Astrocyte (in vitro differentiated cells and primary cell): Measurements from ENCODE around the gene CD9. TPM values are rescaled to one million over a fixed set of nuclear protein-coding genes. Genes with fewer than 3 reads are reported as not detected.
"Not testable (repeated sequence)": the region's sequence is repeated elsewhere in the genome, so short reads cannot be mapped to it uniquely, and the experiment has no call there.

Experiments
- DNase-seq: peaks from one replicate; pipeline ENCODE4 v3.0.0-alpha.2; 2010; ENCODE audit warnings: low read depth
- FAIRE-seq: peaks from 2 replicates; lab custom pipeline; 2011; peaks lifted over from hg19 to GRCh38; lab: Jason Lieb, UNC
- H2AFZ ChIP-seq: 2 replicates; pipeline ENCODE4 v1.6.0; 2012; ENCODE audit warnings: low read depth, low read length, inconsistent platforms
- H3K27ac ChIP-seq: 2 replicates; pipeline ENCODE4 v1.5.1; 2011; ENCODE audit warnings: low read depth, low read length, inconsistent platforms
- H3K27me3 ChIP-seq: 2 replicates; pipeline ENCODE4 v1.6.0; 2011; ENCODE audit warnings: low read length, inconsistent platforms; ENCODE audit not compliant: insufficient read depth
- H3K36me3 ChIP-seq: 2 replicates; pipeline ENCODE4 v1.5.1; 2011; ENCODE audit warnings: low read length, inconsistent platforms; ENCODE audit not compliant: insufficient read depth
- H3K4me1 ChIP-seq: 2 replicates; pipeline ENCODE4 v1.5.1; 2011; ENCODE audit warnings: low read length, inconsistent platforms; ENCODE audit not compliant: insufficient read depth
- H3K4me2 ChIP-seq: 2 replicates; pipeline ENCODE4 v1.6.0; 2012; ENCODE audit warnings: low read length, inconsistent platforms
- H3K4me3 ChIP-seq: 2 replicates; pipeline ENCODE4 v1.5.1; 2011; ENCODE audit warnings: low read depth, mild to moderate bottlenecking, low read length, inconsistent platforms; ENCODE audit not compliant: insufficient read depth
- H3K79me2 ChIP-seq: 2 replicates; pipeline ENCODE4 v1.6.0; 2012; ENCODE audit warnings: mild to moderate bottlenecking, low read length, inconsistent platforms; ENCODE audit not compliant: insufficient read depth
- H3K9ac ChIP-seq: 2 replicates; pipeline ENCODE4 v1.6.0; 2012; ENCODE audit warnings: mild to moderate bottlenecking, low read length, inconsistent platforms
- H3K9me3 ChIP-seq: 2 replicates; pipeline ENCODE4 v1.5.1; 2012; ENCODE audit warnings: low read depth, mild to moderate bottlenecking, low read length, inconsistent platforms; ENCODE audit not compliant: insufficient read depth
- H4K20me1 ChIP-seq: 2 replicates; pipeline ENCODE4 v1.6.0; 2012; ENCODE audit warnings: low read length, inconsistent platforms; ENCODE audit not compliant: insufficient read depth
- H3K27ac Mint-ChIP-seq: one replicate; pipeline ENCODE4 v1.8.0; 2021; ENCODE audit warnings: mild to moderate bottlenecking, mixed read lengths; ENCODE audit not compliant: unreplicated experiment
- H3K27me3 Mint-ChIP-seq: one replicate; pipeline ENCODE4 v1.8.0; 2021; ENCODE audit warnings: low read depth, mixed read lengths; ENCODE audit not compliant: unreplicated experiment
- H3K36me3 Mint-ChIP-seq: one replicate; pipeline ENCODE4 v1.8.0; 2021; ENCODE audit warnings: low read depth, mixed read lengths; ENCODE audit not compliant: unreplicated experiment
- H3K4me1 Mint-ChIP-seq: one replicate; pipeline ENCODE4 v1.8.0; 2021; ENCODE audit warnings: low read depth, mixed read lengths; ENCODE audit not compliant: unreplicated experiment
- H3K4me3 Mint-ChIP-seq: one replicate; pipeline ENCODE4 v1.8.0; 2021; ENCODE audit warnings: mild to moderate bottlenecking, moderate library complexity, mixed read lengths; ENCODE audit not compliant: unreplicated experiment
- H3K9me3 Mint-ChIP-seq: one replicate; pipeline ENCODE4 v1.8.0; 2021; ENCODE audit warnings: mild to moderate bottlenecking, mixed read lengths; ENCODE audit not compliant: unreplicated experiment
- EZH2 ChIP-seq: IDR thresholded peaks from 2 replicates; pipeline ENCODE4 v1.6.1; 2012; ENCODE audit warnings: mild to moderate bottlenecking, low read length, inconsistent platforms; ENCODE audit not compliant: insufficient read depth
- total RNA-seq: library from RNA; stranded (reverse); gene quantifications from 2 replicates; pipeline ENCODE4 v1.2.1, GENCODE V29; 2021
- TF ChIP-seq, protein P1 (sequence below): IDR thresholded peaks from 2 replicates; pipeline ENCODE4 v1.5.1; 2011; ENCODE audit warnings: low read depth, mild to moderate bottlenecking, inconsistent platforms, low read length, moderate library complexity; ENCODE audit not compliant: insufficient read depth

The CD9 gene
- total RNA-seq, 1 donor from 2014 or later: 52.2 TPM

DNA sequence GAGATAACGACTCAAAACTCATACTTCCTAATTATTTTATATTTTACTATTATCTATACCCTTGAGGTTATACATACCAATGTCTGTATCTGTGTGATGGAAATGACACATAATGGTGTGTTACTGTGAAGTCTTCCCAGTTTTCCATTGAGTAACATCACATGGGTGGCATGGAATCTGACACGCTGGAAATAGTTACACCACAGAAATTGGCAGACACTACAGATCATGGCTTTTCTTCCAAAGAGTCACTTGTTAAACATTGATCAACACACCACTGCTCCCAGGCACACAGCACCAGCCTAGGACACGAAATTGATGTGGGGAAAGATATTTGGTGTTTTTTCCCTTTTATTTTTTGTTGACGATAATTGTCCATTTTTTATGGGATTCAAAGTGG is 42.7 kb upstream of the CD9 start:
- Histone ChIP-seq H3K27ac (no peak overlapping the region), H3K9ac (no peak overlapping the region), H3K4me2 (no peak overlapping the region), H4K20me1 (no peaks in the 10 kb centered on the region), H3K27me3 (no peaks in the 10 kb centered on the region), H2AFZ (no peak overlapping the region), H3K9me3 (no peaks in the 10 kb centered on the region), H3K79me2 (no peaks in the 10 kb centered on the region), H3K36me3 (no peaks in the 10 kb centered on the region), H3K4me3 (no peak overlapping the region), H3K4me1 (peaks cover 9% of the 10 kb centered on the region)
- H3K9me3 Mint-ChIP-seq: no peaks in the 10 kb centered on the region
- H3K4me3 Mint-ChIP-seq: no peak overlapping the region
- H3K4me1 Mint-ChIP-seq: peaks cover 30% of the 10 kb centered on the region
- H3K36me3 Mint-ChIP-seq: no peaks in the 10 kb centered on the region
- H3K27me3 Mint-ChIP-seq: no peaks in the 10 kb centered on the region
- no peak for FAIRE-seq
- DNase-seq: no peak
- TF ChIP-seq, protein P1, sequence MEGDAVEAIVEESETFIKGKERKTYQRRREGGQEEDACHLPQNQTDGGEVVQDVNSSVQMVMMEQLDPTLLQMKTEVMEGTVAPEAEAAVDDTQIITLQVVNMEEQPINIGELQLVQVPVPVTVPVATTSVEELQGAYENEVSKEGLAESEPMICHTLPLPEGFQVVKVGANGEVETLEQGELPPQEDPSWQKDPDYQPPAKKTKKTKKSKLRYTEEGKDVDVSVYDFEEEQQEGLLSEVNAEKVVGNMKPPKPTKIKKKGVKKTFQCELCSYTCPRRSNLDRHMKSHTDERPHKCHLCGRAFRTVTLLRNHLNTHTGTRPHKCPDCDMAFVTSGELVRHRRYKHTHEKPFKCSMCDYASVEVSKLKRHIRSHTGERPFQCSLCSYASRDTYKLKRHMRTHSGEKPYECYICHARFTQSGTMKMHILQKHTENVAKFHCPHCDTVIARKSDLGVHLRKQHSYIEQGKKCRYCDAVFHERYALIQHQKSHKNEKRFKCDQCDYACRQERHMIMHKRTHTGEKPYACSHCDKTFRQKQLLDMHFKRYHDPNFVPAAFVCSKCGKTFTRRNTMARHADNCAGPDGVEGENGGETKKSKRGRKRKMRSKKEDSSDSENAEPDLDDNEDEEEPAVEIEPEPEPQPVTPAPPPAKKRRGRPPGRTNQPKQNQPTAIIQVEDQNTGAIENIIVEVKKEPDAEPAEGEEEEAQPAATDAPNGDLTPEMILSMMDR: no peak
- TF ChIP-seq EZH2: no peak
- no peak overlapping the region for H3K27ac Mint-ChIP-seq

DNA sequence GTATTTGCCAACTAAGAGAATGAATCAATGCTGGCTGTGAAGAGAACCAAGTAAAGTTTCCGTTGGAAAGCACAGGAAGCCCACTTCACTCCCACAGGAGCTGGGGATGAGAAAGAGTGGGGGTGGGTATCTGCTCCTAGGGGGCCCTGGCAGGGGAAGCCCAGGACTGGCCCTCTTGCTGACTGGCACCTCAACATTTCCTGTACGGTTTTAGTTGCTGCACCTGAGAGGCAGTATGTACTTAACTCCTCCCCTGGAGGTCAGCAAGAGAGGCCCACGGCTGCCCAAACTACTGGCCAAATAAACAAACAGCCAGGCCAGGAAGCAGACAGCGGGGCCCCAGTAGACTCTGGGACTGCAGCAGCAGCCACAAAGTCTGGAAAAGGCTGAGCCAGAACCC is 41.9 kb upstream of the CD9 start:
- no peak overlapping the region for H3K27ac Mint-ChIP-seq
- Histone ChIP-seq H3K79me2 (no peaks in the 10 kb centered on the region), H3K4me3 (no peak overlapping the region), H3K36me3 (no peaks in the 10 kb centered on the region), H2AFZ (no peak overlapping the region), H3K9ac (no peak overlapping the region), H3K4me2 (no peak overlapping the region), H3K9me3 (no peaks in the 10 kb centered on the region), H3K27ac (no peak overlapping the region), H3K4me1 (peaks cover 9% of the 10 kb centered on the region), H4K20me1 (no peaks in the 10 kb centered on the region), H3K27me3 (no peaks in the 10 kb centered on the region)
- H3K4me3 Mint-ChIP-seq: no peak overlapping the region
- H3K27me3 Mint-ChIP-seq: no peaks in the 10 kb centered on the region
- H3K36me3 Mint-ChIP-seq: no peaks in the 10 kb centered on the region
- no peak for TF ChIP-seq EZH2
- TF ChIP-seq, protein P1: no peak
- H3K9me3 Mint-ChIP-seq: no peaks in the 10 kb centered on the region
- peaks cover 30% of the 10 kb centered on the region for H3K4me1 Mint-ChIP-seq
- DNase-seq: no peak
- no peak for FAIRE-seq

DNA sequence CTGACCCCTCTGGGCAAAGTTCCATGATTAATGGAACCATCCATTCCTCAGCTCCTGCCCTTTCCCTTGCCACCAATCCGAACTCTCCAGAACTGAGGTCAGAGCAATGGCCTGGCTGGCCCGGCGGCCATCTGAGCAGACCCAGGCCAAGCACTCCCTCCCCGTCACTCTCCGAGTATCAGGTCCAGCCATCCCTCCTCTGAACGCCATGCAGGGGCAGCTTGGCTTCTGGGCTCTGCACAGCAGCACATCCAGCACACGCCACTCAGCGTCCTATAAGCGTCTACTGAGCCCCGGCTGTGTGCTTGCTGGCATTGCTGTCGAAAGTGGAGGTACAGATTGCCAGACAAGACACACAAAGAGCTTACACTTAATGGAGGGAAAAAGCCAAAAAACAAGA is 41.5 kb upstream of the CD9 start:
- no peaks in the 10 kb centered on the region for H4K20me1 ChIP-seq
- Mint-ChIP-seq H3K36me3 (no peaks in the 10 kb centered on the region), H3K4me1 (peaks cover 30% of the 10 kb centered on the region), H3K4me3 (no peak overlapping the region), H3K27ac (peak overlapping the region; percentile 13), H3K27me3 (no peaks in the 10 kb centered on the region), H3K9me3 (no peaks in the 10 kb centered on the region)
- no peak overlapping the region for H3K27ac ChIP-seq
- no peak overlapping the region for H3K9ac ChIP-seq
- no peak overlapping the region for H3K4me2 ChIP-seq
- H3K4me1 ChIP-seq: peaks cover 9% of the 10 kb centered on the region
- no peaks in the 10 kb centered on the region for H3K79me2 ChIP-seq
- FAIRE-seq: no peak
- H3K9me3 ChIP-seq: no peaks in the 10 kb centered on the region
- no peak for DNase-seq
- no peaks in the 10 kb centered on the region for H3K36me3 ChIP-seq
- TF ChIP-seq EZH2: no peak
- TF ChIP-seq, protein P1: no peak
- H2AFZ ChIP-seq: no peak overlapping the region
- H3K4me3 ChIP-seq: no peak overlapping the region
- H3K27me3 ChIP-seq: no peaks in the 10 kb centered on the region

DNA sequence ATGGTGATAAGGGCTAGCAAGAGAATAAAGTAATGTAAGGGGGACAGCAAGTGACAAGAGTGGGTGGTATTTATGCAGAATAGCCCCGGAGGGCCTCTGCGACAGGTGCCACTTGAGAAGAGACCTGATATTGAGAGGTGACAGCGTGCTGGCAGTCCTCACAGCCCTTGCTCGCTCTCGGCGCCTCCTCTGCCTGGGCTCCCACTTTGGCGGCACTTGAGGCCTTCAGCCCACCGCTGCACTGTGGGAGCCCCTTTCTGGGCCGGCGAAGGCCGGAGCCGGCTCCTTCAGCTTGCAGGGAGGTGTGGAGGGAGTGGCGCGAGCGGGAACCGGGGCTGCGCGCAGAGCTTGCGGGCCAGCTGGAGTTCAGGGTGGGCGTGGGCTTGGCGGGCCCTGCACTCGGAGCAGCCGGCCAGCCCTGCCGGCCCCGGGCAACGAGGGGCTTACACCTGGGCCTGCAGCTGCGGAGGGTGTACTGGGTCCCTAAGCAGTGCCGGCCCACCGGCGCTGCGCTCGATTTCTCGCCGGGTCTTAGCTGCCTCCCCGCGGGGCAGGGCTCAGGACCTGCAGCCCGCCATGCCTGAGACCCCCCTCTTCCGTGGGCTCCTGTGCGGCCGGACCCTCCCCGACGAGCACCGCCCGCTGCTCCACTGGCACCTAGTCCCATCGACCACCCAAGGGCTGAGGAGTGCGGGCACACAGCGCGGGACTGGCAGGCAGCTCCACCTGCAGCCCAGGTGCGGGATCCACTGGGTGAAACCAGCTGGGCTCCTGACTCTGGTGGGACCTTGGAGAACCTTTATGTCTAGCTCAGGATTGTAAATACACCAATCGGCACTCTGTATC is 40.8 kb upstream of the CD9 start:
- H3K4me1 ChIP-seq, H3K4me2 ChIP-seq, H3K9me3 Mint-ChIP-seq, H3K27me3 ChIP-seq, H3K9ac ChIP-seq, H3K27ac Mint-ChIP-seq, H3K36me3 ChIP-seq, DNase-seq, H3K4me3 Mint-ChIP-seq, H3K36me3 Mint-ChIP-seq, H3K4me3 ChIP-seq, H3K27ac ChIP-seq, H3K79me2 ChIP-seq, FAIRE-seq, H2AFZ ChIP-seq, H3K9me3 ChIP-seq, H4K20me1 ChIP-seq, H3K27me3 Mint-ChIP-seq: not testable (repeated sequence)
- peaks cover 30% of the 10 kb centered on the region for H3K4me1 Mint-ChIP-seq
